ENCODE results near the gene PDIA4. TPM values are rescaled to one million over a fixed set of nuclear protein-coding genes. Genes with fewer than 3 reads are reported as not detected.
"Not testable (repeated sequence)": the region's sequence is repeated elsewhere in the genome, so short reads cannot be mapped to it uniquely, and the experiment has no call there.

PDIA4 gene
- total RNA-seq, 1 donor from 2014 or later, result 414 TPM

DNA sequence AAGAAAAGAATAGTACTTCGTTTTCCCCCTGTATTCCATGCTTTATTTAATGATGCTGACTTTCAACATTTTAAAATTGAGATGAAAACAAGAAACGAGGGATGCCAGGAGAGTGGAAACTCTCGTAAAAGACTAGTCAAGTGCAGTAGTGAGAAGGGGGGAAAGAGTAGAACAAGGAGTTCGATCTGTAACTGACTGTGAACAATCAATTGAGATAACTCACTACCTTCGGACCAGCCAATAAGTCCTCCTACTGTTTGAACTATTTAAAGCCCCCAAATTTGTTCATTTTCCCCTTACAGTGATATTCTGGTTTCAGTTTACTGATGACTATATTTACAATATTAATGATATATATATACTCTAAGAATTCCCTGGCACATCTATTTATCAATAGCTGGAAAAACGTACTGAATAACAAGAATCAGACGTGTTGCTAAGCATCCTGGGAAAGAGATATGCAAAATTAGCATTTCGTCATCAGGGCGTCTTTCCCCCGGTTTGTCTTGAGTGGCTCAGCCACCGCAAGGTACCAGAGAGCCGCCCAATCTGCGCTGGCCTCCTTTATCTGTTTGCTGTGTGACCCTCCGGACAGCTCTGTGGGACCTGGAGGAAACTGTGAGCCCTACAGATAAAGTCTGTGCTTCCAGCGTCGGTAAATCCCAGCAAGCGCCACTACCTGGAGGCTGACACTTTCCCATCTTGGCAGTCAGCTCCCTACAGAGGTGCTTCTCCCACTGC, 41.1 kb downstream of the PDIA4 start:
- DNase-seq (ENCODE audit: low read depth), result peak; percentile 89
- Histone ChIP-seq H3K36me3 (ENCODE audit: control insufficient read depth, insufficient read depth, low read length) (no peaks in the 10 kb centered on the region), H3K27me3 (ENCODE audit: control insufficient read depth, insufficient read depth, low read length) (no peaks in the 10 kb centered on the region), H3K4me3 (ENCODE audit: low read depth, low read length) (peak overlapping the region; percentile 62)
- FAIRE-seq, result no peak
- TF ChIP-seq, protein P1, sequence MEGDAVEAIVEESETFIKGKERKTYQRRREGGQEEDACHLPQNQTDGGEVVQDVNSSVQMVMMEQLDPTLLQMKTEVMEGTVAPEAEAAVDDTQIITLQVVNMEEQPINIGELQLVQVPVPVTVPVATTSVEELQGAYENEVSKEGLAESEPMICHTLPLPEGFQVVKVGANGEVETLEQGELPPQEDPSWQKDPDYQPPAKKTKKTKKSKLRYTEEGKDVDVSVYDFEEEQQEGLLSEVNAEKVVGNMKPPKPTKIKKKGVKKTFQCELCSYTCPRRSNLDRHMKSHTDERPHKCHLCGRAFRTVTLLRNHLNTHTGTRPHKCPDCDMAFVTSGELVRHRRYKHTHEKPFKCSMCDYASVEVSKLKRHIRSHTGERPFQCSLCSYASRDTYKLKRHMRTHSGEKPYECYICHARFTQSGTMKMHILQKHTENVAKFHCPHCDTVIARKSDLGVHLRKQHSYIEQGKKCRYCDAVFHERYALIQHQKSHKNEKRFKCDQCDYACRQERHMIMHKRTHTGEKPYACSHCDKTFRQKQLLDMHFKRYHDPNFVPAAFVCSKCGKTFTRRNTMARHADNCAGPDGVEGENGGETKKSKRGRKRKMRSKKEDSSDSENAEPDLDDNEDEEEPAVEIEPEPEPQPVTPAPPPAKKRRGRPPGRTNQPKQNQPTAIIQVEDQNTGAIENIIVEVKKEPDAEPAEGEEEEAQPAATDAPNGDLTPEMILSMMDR (IDR thresholded peaks at IDR 0.05; ENCODE audit: insufficient read depth, low read length, severe bottlenecking), result no peak

DNA sequence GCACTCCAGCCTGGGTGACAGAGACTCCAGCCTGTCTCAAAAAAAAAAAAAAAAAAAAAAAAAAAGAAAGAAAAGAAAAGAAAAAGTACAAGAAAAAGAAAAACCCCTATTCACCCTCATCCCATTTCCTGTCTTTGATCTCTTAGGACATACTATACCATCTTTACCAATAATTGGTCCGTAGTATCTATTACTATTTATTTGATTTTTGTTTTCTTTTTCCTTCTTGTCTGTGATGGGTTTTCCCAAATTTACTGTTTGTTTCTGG, 41.6 kb downstream of the PDIA4 start:
- Histone ChIP-seq H3K4me3 (ENCODE audit: low read depth, low read length) (no peak overlapping the region), H3K27me3 (ENCODE audit: control insufficient read depth, insufficient read depth, low read length) (no peaks in the 10 kb centered on the region), H3K36me3 (ENCODE audit: control insufficient read depth, insufficient read depth, low read length) (no peaks in the 10 kb centered on the region)
- TF ChIP-seq, protein P1 (IDR thresholded peaks at IDR 0.05; ENCODE audit: insufficient read depth, low read length, severe bottlenecking), result no peak
- DNase-seq (ENCODE audit: low read depth), result no peak
- FAIRE-seq, result no peak

DNA sequence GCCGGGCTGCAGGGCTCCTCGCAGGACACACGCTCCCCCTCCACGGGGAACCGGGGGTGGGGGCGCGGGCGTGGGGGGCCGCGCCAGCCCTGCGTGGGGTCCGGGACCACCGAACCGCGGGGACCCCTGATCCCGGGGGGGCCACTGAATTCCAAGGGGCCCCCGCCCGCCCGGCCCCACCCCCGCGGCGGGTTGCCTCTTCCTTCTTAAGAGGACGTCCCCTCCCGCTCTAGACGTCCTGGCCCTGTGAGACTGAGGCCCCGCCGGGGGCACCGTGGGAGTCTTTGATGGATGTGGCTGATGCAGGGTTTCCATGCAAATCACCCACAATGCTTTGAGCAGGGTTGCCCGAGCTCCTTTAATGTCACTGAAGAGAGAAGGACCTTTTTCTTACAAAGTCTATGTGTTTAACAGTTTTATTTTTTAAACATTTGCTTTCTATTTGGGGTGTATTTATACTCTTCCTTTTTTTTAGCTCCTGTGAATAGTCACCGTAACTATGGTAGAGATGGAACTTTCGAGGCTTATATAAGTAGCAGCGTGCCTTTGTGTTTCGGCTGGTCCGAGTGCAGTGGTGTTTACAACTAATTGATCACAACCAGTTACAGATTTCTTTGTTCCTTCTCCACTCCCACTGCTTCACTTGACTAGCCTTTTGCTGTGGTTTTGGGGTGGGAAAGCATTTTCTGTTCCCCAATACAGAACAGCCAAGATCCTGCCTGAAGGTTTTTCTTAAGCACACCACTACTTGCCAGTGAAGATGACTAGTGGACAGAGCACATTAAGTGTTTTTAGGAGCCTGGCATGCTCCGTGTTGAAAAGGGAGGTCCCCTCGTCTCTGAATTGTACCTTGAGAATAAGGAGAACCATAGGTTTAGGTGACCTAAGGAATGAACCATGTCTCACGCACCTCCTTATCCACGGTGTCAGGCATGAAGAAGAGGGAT, 44.8 kb downstream of the PDIA4 start:
- DNase-seq (ENCODE audit: low read depth) (peak; percentile 65), FAIRE-seq (no peak)
- Histone ChIP-seq H3K27me3 (ENCODE audit: control insufficient read depth, insufficient read depth, low read length) (no peaks in the 10 kb centered on the region), H3K4me3 (ENCODE audit: low read depth, low read length) (peak overlapping the region; percentile 51), H3K36me3 (ENCODE audit: control insufficient read depth, insufficient read depth, low read length) (no peaks in the 10 kb centered on the region)
- TF ChIP-seq, protein P1 (IDR thresholded peaks at IDR 0.05; ENCODE audit: insufficient read depth, low read length, severe bottlenecking), result no peak

DNA sequence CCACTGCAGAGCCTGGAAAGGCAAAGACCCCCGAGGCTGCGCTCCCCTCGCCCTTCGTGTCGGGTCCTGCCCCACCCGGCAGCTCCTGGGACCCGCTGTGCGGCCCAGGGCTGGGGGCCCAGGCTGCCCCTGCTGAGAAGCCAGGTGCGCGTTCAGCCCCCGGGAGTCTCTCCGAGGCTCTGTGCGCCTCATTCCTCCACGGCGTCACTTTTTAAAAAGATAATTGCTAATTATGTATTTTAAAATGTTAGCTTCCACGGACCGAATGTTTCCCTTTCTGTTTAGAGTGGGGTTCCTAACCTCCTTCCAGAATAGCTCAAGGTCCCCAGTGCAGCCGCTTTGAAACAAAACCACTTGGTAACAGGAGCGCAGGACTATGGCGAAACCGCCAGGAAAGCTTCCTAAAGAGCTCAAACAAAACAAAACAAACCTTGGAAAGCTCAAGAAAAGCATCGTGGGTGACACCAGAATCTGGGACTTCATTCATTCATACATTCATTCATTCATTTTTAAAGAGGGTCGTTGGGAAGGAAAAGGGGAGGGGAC, 45.6 kb downstream of the PDIA4 start:
- TF ChIP-seq, protein P1 (IDR thresholded peaks at IDR 0.05; ENCODE audit: insufficient read depth, low read length, severe bottlenecking), result no peak
- H3K4me3 ChIP-seq (ENCODE audit: low read depth, low read length), result peak overlapping the region; percentile 51
- H3K27me3 ChIP-seq (ENCODE audit: control insufficient read depth, insufficient read depth, low read length), result no peaks in the 10 kb centered on the region
- DNase-seq (ENCODE audit: low read depth), result no peak
- FAIRE-seq, result no peak
- H3K36me3 ChIP-seq (ENCODE audit: control insufficient read depth, insufficient read depth, low read length), result no peaks in the 10 kb centered on the region

DNA sequence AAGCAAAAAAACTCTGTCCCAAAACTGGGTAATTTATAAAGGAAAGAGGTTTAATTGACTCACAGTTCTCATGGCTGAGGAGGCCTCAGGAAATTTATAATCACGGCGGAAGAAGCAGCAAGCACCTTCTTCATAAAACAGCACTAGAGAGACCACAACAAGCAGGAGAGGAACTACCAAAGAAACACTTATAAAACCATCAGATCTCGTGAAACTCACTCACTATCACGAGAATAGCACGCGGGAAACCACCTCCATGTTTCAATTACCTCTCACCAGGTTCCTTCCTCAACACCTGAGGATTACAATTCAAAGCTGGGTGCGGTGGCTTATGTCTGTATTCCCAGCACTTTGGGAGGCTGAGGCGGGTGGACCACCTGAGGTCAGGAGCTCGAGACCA, 48.5 kb downstream of the PDIA4 start:
- no peak for FAIRE-seq

DNA sequence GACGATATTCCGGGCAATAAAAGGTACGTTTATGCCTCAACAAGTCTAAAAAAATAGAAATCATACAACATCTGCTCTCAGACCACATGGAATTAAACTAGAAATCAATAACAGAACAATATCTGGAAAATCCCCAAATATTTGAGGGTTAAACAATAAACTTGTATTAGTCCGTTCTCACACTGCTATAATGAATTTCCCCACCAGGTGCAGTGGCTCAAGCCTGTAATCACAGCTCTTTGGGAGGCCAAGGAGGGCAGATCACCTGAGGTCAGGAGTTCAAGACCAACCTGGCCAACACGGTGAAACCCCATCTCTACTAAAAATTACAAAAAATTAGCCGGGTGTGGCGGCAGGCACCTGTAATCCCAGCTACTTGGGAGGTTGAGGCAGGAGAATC, 49.2 kb downstream of the PDIA4 start:
- not testable (repeated sequence) for DNase-seq (ENCODE audit: low read depth); H3K4me3 ChIP-seq (ENCODE audit: low read depth, low read length); H3K36me3 ChIP-seq (ENCODE audit: control insufficient read depth, insufficient read depth, low read length); FAIRE-seq; H3K27me3 ChIP-seq (ENCODE audit: control insufficient read depth, insufficient read depth, low read length)

More for the DNA sequence above, 48.5 kb downstream of the PDIA4 start:
- DNase-seq (ENCODE audit: low read depth), result no peak
- no peaks in the 10 kb centered on the region for H3K27me3 ChIP-seq (ENCODE audit: control insufficient read depth, insufficient read depth, low read length)
- H3K36me3 ChIP-seq (ENCODE audit: control insufficient read depth, insufficient read depth, low read length), result no peaks in the 10 kb centered on the region
- TF ChIP-seq, protein P1 (IDR thresholded peaks at IDR 0.05; ENCODE audit: insufficient read depth, low read length, severe bottlenecking), result no peak
- no peak overlapping the region for H3K4me3 ChIP-seq (ENCODE audit: low read depth, low read length)
